Caki2 (cell line): ENCODE results near the gene CACNA1B. TPM values are rescaled to one million over a fixed set of nuclear protein-coding genes. Genes with fewer than 3 reads are reported as not detected.
"Not testable (repeated sequence)": the region's sequence is repeated elsewhere in the genome, so short reads cannot be mapped to it uniquely, and the experiment has no call there.

ENCODE experiments used
- DNase-seq: peaks from one replicate; pipeline ENCODE4 v3.0.0-alpha.2; 2015; ENCODE audit warnings: low read depth
- in situ Hi-C: cut with HindIII; loops from 2 replicates; pipeline ENCODE4 v1.10.0; 2016; ENCODE audit warnings: low sequenced_read_pairs, low pct_unique_long_range_greater_than_20kb, mixed read lengths
- total RNA-seq: library from RNA; depleted of rRNA; stranded (reverse); fragments of >200 nt; shearing (Covaris generic); gene quantifications from 2 replicates; pipeline ENCODE4 v1.2.3, GENCODE V29; 2014; ENCODE audit warnings: low replicate concordance

The CACNA1B gene
- total RNA-seq, 1 experiment from 2014 or later = not detected

- in situ Hi-C loops = no loop called here
- DNase-seq = no peak
These were observed 3.5 kb downstream of the CACNA1B start for GRCh38 chr9:137880976-137881530.

GRCh38 chr9:137881591-137882505 is 4.3 kb downstream of the CACNA1B start:
- in situ Hi-C loops = no loop called here
- no peak for DNase-seq

GRCh38 chr9:137882506-137882821 is 4.9 kb downstream of the CACNA1B start:
- in situ Hi-C loops = no loop called here

GRCh38 chr9:137883977-137884376 is 6.4 kb downstream of the CACNA1B start:
- in situ Hi-C loops, DNase-seq: not testable (repeated sequence)

More at GRCh38 chr9:137882506-137882821, 4.9 kb downstream of the CACNA1B start:
- no peak for DNase-seq

- in situ Hi-C loops = not testable (repeated sequence)
- peak; percentile 14 for DNase-seq
These were observed 7.0 kb downstream of the CACNA1B start for GRCh38 chr9:137884547-137884946.

GRCh38 chr9:137885121-137885520 is 7.5 kb downstream of the CACNA1B start:
- in situ Hi-C loops, DNase-seq: not testable (repeated sequence)

- DNase-seq, in situ Hi-C loops: not testable (repeated sequence)
These were observed 11.0 kb downstream of the CACNA1B start for GRCh38 chr9:137888621-137889020.

- DNase-seq, in situ Hi-C loops: not testable (repeated sequence)
These were observed 12.4 kb downstream of the CACNA1B start for GRCh38 chr9:137889966-137890365.

GRCh38 chr9:137890768-137891587 is 13.4 kb downstream of the CACNA1B start:
- in situ Hi-C loops = not testable (repeated sequence)

GRCh38 chr9:137891588-137892423 is 14.2 kb downstream of the CACNA1B start:
- no peak for DNase-seq
- in situ Hi-C loops = no loop called here

More at GRCh38 chr9:137890768-137891587, 13.4 kb downstream of the CACNA1B start:
- DNase-seq = not testable (repeated sequence)

- in situ Hi-C loops = no loop called here
These were observed 15.0 kb downstream of the CACNA1B start for GRCh38 chr9:137892424-137893191.

GRCh38 chr9:137893670-137894069 is 16.1 kb downstream of the CACNA1B start:
- in situ Hi-C loops = no loop called here
- DNase-seq = no peak

More at GRCh38 chr9:137892424-137893191, 15.0 kb downstream of the CACNA1B start:
- no peak for DNase-seq

- DNase-seq = no peak
- in situ Hi-C loops = no loop called here
These were observed 22.2 kb downstream of the CACNA1B start for GRCh38 chr9:137899551-137900360.

- no peak for DNase-seq
- in situ Hi-C loops = no loop called here
These were observed 23.2 kb downstream of the CACNA1B start for GRCh38 chr9:137900584-137901310.

GRCh38 chr9:137902646-137903045 is 25.1 kb downstream of the CACNA1B start:
- no peak for DNase-seq
- in situ Hi-C loops = no loop called here

GRCh38 chr9:137905740-137906139 is 28.2 kb downstream of the CACNA1B start:
- no peak for DNase-seq
- in situ Hi-C loops = no loop called here
